ENCODE data around the gene ADAMTS4. TPM values are rescaled to one million over a fixed set of nuclear protein-coding genes. Genes with fewer than 3 reads are reported as not detected.

The ADAMTS4 gene
- polyA plus RNA-seq, 1 experiment: 1.3 TPM

GRCh38 chr1:161216945-161217712, 18.3 kb upstream of the ADAMTS4 start:
- DNase-seq (ENCODE audit: low read depth): peak; percentile 46
- ChIA-PET CTCF (interaction anchor here (0.6 to 4.5 kb wide), 7 partner anchors 10 to 165 kb away, joined by 3 to 55 read pairs (median 3); partner anchors contain the start of gene TOMM40L), POLR2A (interaction anchor here (0.6 to 0.8 kb wide), 3 partner anchors 92 to 1620 kb away, joined by 3 to 4 read pairs (median 3); no protein-coding TSS in a partner anchor)
- Histone ChIP-seq H3K27me3 (ENCODE audit: control insufficient read depth, insufficient read depth, low read length) (no peaks in the 10 kb centered on the region), H3K4me3 (ENCODE audit: low read depth, low read length) (no peak overlapping the region), H3K36me3 (ENCODE audit: control insufficient read depth, insufficient read depth, low read length) (peaks cover 20% of the 10 kb centered on the region)
- TF ChIP-seq CTCF (IDR thresholded peaks at IDR 0.05; ENCODE audit: insufficient read depth, low read depth, low read length): no peak

- TF ChIP-seq CTCF (IDR thresholded peaks at IDR 0.05; ENCODE audit: insufficient read depth, low read depth, low read length): no peak
- Histone ChIP-seq H3K36me3 (ENCODE audit: control insufficient read depth, insufficient read depth, low read length) (peaks cover 27% of the 10 kb centered on the region), H3K27me3 (ENCODE audit: control insufficient read depth, insufficient read depth, low read length) (no peaks in the 10 kb centered on the region), H3K4me3 (ENCODE audit: low read depth, low read length) (no peak within 1 kb of the TSS)
- ChIA-PET POLR2A (no interaction called here), CTCF (interaction anchor here (0.5 to 4.5 kb wide), 3 partner anchors 12 to 76 kb away, joined by 3 to 55 read pairs (median 4); partner anchors contain the start of gene TOMM40L)
- no peak for DNase-seq (ENCODE audit: low read depth)
These were observed 16.2 kb upstream of the ADAMTS4 start, which contains the start of gene FCER1G for GRCh38 chr1:161215076-161215475. Gene FCER1G, plus strand, starts transcription at chr1:161215295. Its CDS starts 27 bp downstream, at chr1:161215322.

GRCh38 chr1:161214369-161214768, 15.5 kb upstream of the ADAMTS4 start:
- ChIA-PET CTCF (interaction anchor here (1.2 kb wide), 1 partner anchor 77 kb away, joined by 4 read pairs; no protein-coding TSS in a partner anchor), POLR2A (no interaction called here)
- Histone ChIP-seq H3K4me3 (ENCODE audit: low read depth, low read length) (no peak overlapping the region), H3K27me3 (ENCODE audit: control insufficient read depth, insufficient read depth, low read length) (no peaks in the 10 kb centered on the region), H3K36me3 (ENCODE audit: control insufficient read depth, insufficient read depth, low read length) (peaks cover 31% of the 10 kb centered on the region)
- TF ChIP-seq CTCF (IDR thresholded peaks at IDR 0.05; ENCODE audit: insufficient read depth, low read depth, low read length): no peak
- DNase-seq (ENCODE audit: low read depth): no peak

- ChIA-PET POLR2A (no interaction called here), CTCF (interaction anchor here (0.7 to 13.8 kb wide), 11 partner anchors 7 to 175 kb away, joined by 3 to 159 read pairs (median 4); partner anchors contain the start of genes ADAMTS4, APOA2, NDUFS2 and SDHC)
- Histone ChIP-seq H3K27me3 (ENCODE audit: control insufficient read depth, insufficient read depth, low read length) (no peaks in the 10 kb centered on the region), H3K36me3 (ENCODE audit: control insufficient read depth, insufficient read depth, low read length) (peaks cover 39% of the 10 kb centered on the region), H3K4me3 (ENCODE audit: low read depth, low read length) (no peak overlapping the region)
- no peak for DNase-seq (ENCODE audit: low read depth)
- TF ChIP-seq CTCF (IDR thresholded peaks at IDR 0.05; ENCODE audit: insufficient read depth, low read depth, low read length): peak; percentile 93
These were observed 11.0 kb upstream of the ADAMTS4 start for GRCh38 chr1:161209790-161210409.

- CTCF ChIA-PET: interaction anchor here (0.9 to 13.8 kb wide), 4 partner anchors 10 to 138 kb away, joined by 3 to 159 read pairs (median 4); partner anchors contain the start of genes APOA2 and TOMM40L
- no peak overlapping the region for H3K4me3 ChIP-seq (ENCODE audit: low read depth, low read length)
- no peaks in the 10 kb centered on the region for H3K27me3 ChIP-seq (ENCODE audit: control insufficient read depth, insufficient read depth, low read length)
- TF ChIP-seq CTCF (IDR thresholded peaks at IDR 0.05; ENCODE audit: insufficient read depth, low read depth, low read length): no peak
- H3K36me3 ChIP-seq (ENCODE audit: control insufficient read depth, insufficient read depth, low read length): peaks cover 25% of the 10 kb centered on the region
- POLR2A ChIA-PET: interaction anchor here (1.2 kb wide), 1 partner anchor 9 kb away, joined by 5 read pairs; no protein-coding TSS in a partner anchor
- no peak for DNase-seq (ENCODE audit: low read depth)
These were observed 8.3 kb upstream of the ADAMTS4 start for GRCh38 chr1:161207173-161207572.

Measured in BJ (cell line).